Right cardiac atrium (tissue), 5 donors: ENCODE results near the gene ELP2. TPM values are rescaled to one million over a fixed set of nuclear protein-coding genes. Genes with fewer than 3 reads are reported as not detected.

Experiments used
- ATAC-seq, 2 donors: fragments of 200-7000 bp; cut with Tn5 transposase; one replicate each; pipeline versions ENCODE4 v1.8.0 to v1.9.1; 2020; ENCODE audit warnings: moderate library complexity in 2 of 2, mild to moderate bottlenecking in 1 of 2
- DNase-seq, 3 donors: peaks; one replicate each; pipeline ENCODE4 v3.0.0-alpha.2; 2020
- H3K27ac ChIP-seq: one replicate; pipeline ENCODE4 v1.5.1; 2013; ENCODE audit warnings: mild to moderate bottlenecking, low read length, control low read depth, moderate library complexity
- H3K27me3 ChIP-seq: one replicate; pipeline ENCODE4 v1.6.1; 2013; ENCODE audit not compliant: control insufficient read depth, insufficient read depth
- H3K4me1 ChIP-seq: one replicate; pipeline ENCODE4 v1.6.1; 2013; ENCODE audit warnings: low read length; ENCODE audit not compliant: control insufficient read depth, insufficient read depth
- H3K4me3 ChIP-seq: one replicate; pipeline ENCODE4 v1.5.1; 2013; ENCODE audit warnings: low read length, control low read depth
- H3K9me3 ChIP-seq: one replicate; pipeline ENCODE4 v1.6.1; 2013; ENCODE audit warnings: low read length; ENCODE audit not compliant: control insufficient read depth
- WGBS: extraction: QIAGEN DNeasy Blood & Tissue Kit; methylation state at CpG from one replicate; pipeline ENCODE4 v1.1.7; 2013; 5-methylcytosine and 5-hydroxymethylcytosine counted together
- intact Hi-C, 4 donors: fragments of 100-400 bp; cut with DNase I; formaldehyde crosslinking; loops; one replicate each; pipeline versions ENCODE4 v1.11.0 to v1.14.0; 2022 to 2023
- polyA plus RNA-seq: library from polyadenylated mRNA; stranded (reverse); fragments of 200-250 nt; gene quantifications from one replicate; pipeline ENCODE4 v1.2.3, GENCODE V29; 2013
- total RNA-seq, 4 donors: library from RNA; stranded (reverse); fragmentation: NEBNext Ultra II Directional; extraction: Animal tissue kit (Norgen Biotek cat#: 25700); gene quantifications; one replicate each; pipeline ENCODE4 v1.2.1, GENCODE V29; 2021
- donor health status: healthy with polysubstance abuse.
- donor health status: DM: no; HTN: yes; CAD: no.
- donor health status: DM: no; HTN: no; CAD: no.
- donor health status: DM: no; HTN: yes; CAD: no; lungs with severe emphysema.
- donor health status: DM: yes; HTN: yes; CAD: no.

ELP2 gene
- total and polyA plus RNA-seq, 5 donors, result 31.4 to 56.6 (median 54.0) TPM

DNA sequence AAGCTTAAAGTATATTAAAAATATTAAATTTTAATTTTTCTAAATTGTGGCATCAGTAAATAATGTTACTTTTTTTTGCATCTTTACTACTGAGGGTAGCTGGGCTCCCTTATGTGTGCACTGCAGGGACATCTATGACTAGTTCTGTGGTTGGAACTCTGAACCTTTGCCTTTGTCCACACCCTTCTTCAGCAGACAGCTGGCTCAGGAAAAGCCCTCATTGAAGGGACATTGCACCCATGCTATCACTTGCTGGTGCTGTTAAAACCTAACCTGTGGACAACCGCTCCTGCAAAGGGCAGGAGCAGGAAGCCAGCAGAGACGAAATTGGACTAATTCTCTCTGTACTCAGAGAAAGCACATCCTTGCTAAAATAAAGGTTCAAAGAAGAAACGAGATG is 87.6 kb downstream of the ELP2 start:
- intact Hi-C loops, result no loop called here
- 84% methylated on average over 3 of the region's 3 CpGs for WGBS
- H3K27me3 ChIP-seq, result no peaks in the 10 kb centered on the region

DNA sequence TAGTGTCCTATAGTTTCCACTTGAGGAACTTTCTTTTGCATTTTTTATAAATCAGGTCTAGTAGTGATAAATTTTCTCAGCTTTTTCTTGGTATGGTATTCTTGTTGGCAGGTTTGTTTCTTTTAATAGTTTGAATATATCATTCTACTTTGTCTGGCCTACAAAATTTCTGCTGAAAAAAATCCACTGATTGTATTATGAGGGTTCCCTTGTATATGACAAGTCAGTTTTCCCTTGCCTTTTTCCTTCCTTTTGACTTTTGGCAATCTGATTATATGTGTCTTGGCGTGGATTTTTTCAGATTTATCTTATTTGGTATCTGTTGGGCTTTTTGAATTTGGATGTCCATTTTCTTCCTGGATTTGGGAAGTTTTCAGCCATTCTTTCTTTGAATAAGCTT is 99.5 kb downstream of the ELP2 start:
- Histone ChIP-seq H3K27me3 (no peaks in the 10 kb centered on the region), H3K27ac (no peak overlapping the region), H3K4me1 (no peaks in the 10 kb centered on the region), H3K4me3 (no peak overlapping the region), H3K9me3 (no peaks in the 10 kb centered on the region)
- 51% methylated on average over 1 of the region's 1 CpG for WGBS
- DNase-seq (no peak), ATAC-seq (no peak)
- intact Hi-C loops, result no loop called here

More for the DNA sequence above, 87.6 kb downstream of the ELP2 start:
- Histone ChIP-seq H3K9me3 (no peaks in the 10 kb centered on the region), H3K4me1 (peaks cover 4% of the 10 kb centered on the region), H3K27ac (no peak overlapping the region), H3K4me3 (no peak overlapping the region)
- DNase-seq (no peak), ATAC-seq (no peak)

Other genes starting within 250 kb of the ELP2 start
- gene RPRD1A, start 62.3 kb upstream of the ELP2 start, total RNA-seq, result 10 to 100 TPM; 45.1 to 51.0 (median 46.9) TPM
- 23.7 TPM for gene RPRD1A, start 62.3 kb upstream of the ELP2 start, polyA plus RNA-seq
- gene SLC39A6, start 559 bp upstream of the ELP2 start, total RNA-seq, result 10 to 100 TPM; 12.3 to 17.1 (median 14.5) TPM
- 5.5 TPM for gene SLC39A6, start 559 bp upstream of the ELP2 start, polyA plus RNA-seq
- under 1 TPM; 0.57 to 0.64 (median 0.59) TPM for gene MOCOS, start 57.6 kb downstream of the ELP2 start, total RNA-seq
- 0.14 TPM for gene MOCOS, start 57.6 kb downstream of the ELP2 start, polyA plus RNA-seq
- gene FHOD3, start 167.8 kb downstream of the ELP2 start, total RNA-seq, result 100 to 1,000 TPM; 118 to 157 (median 142) TPM
- 118 TPM for gene FHOD3, start 167.8 kb downstream of the ELP2 start, polyA plus RNA-seq